HG03097 (cell line): ENCODE results near the gene SLC2A2.
"Not testable (repeated sequence)": the region's sequence is repeated elsewhere in the genome, so short reads cannot be mapped to it uniquely, and the experiment has no call there.

Experiments used
- ATAC-seq: cut with Tn5 transposase; IDR thresholded peaks from one replicate; pipeline ENCODE4 v1.9.1; 2021; ENCODE audit not compliant: unreplicated experiment, low FRiP score

SLC2A2 gene

DNA sequence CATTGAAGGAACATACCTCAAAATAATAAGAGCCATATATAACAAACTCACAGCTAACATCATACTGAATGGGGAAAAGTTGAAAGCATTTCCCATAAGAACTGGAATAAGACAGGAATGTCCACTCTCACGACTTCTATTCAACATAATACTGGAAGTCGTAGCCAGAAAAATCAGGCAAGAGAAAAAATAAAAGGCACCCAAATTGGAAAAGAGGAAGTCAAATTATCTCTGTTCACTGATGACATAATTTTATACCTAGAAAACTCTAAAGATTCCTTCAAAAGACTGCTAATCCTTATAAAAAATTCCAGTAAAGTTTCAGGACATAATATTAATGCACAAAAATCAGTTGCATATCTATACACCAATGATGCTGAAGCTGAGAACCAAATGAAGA, 34.9 kb downstream of the SLC2A2 start:
- no peak for ATAC-seq

- no peak for ATAC-seq
Observed at GRCh38 chr3:170989100-170989648, 37.3 kb downstream of the SLC2A2 start.

DNA sequence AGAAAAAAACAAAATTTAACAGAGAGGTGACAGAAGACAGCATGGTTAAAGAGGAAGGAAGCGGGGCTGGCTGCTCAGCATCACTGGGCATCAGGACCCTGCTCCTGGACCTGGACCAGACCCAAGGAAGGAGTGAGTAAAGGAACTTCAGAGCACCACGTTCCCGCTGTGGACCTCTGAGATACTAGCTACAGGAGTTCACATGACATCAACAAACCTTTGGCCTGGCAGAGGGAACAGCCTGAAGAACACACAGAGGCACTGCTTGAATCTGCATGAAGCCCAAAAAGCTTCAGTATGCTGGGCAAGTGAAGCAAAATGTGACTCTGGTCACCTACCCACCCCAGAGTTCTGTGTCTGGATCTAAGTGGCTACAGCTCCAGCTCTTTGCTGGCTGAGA, 38.1 kb downstream of the SLC2A2 start:
- ATAC-seq: no peak

DNA sequence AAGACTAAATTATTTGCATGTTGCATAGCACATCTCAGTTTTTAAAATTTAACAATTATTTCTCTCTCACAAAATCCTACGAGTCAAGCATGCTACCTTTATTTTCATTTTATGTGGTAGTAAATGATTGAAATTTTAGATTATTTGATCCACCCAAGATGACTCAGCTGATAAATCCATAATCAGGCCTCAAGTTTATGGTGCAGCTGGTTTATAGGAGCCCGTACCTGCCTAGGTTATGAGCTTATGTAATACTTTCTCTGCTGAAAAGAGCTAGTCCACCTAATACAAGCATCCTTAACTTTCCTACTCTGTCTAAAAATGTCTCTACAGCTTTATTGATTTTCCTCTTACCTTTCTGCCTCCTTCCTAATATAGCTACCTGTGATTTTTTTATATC, 41.2 kb downstream of the SLC2A2 start:
- no peak for ATAC-seq

DNA sequence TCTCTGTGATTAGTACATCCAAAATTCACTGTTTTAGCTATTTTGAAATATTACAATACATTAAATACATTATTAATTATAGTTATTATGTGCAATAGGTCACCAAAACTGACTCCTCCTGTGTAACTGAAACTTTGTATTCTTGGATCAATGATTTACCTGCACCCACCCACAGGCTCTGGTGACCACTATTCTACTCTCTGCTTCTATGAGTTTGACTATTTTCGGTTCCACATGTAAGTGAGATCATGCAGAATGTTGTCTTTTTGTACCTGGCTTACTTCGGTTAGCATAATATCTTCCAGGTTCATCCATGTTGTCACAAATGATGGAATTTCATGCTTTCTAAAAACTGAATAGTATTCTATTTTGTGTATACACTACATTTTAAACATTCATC, 43.8 kb downstream of the SLC2A2 start:
- ATAC-seq: peak; percentile 99

DNA sequence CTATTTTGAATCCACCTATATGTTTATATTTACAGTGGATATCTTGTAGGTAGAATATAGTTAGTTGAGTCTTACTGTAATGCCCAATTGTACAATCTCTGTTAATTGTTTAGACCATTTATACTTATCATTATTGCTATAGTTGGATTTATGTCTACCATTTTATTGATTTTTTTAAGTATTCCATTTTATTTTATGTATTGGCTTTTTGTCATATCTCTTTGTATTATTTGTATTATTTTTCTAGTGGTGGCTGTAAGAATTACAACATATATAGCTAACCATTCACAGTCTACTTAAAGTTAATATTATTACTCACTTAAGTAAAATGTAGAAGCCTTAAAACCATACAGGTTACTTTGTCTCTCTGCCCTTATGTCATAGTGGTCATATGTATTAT, 46.1 kb downstream of the SLC2A2 start:
- no peak for ATAC-seq

- no peak for ATAC-seq
Observed at GRCh38 chr3:170977949-170978745, 48.4 kb downstream of the SLC2A2 start.

- ATAC-seq: no peak
Observed at GRCh38 chr3:170976190-170976519, 50.4 kb downstream of the SLC2A2 start.

- no peak for ATAC-seq
Observed at GRCh38 chr3:170975283-170976189, 51.0 kb downstream of the SLC2A2 start.

GRCh38 chr3:170974872-170975271, 51.6 kb downstream of the SLC2A2 start:
- ATAC-seq: no peak

- ATAC-seq: not testable (repeated sequence)
Observed at GRCh38 chr3:170972917-170973316, 53.6 kb downstream of the SLC2A2 start.

- no peak for ATAC-seq
Observed at GRCh38 chr3:170967126-170967525, 59.4 kb downstream of the SLC2A2 start.

- ATAC-seq: no peak
Observed at GRCh38 chr3:170966495-170966894, 60.0 kb downstream of the SLC2A2 start.

DNA sequence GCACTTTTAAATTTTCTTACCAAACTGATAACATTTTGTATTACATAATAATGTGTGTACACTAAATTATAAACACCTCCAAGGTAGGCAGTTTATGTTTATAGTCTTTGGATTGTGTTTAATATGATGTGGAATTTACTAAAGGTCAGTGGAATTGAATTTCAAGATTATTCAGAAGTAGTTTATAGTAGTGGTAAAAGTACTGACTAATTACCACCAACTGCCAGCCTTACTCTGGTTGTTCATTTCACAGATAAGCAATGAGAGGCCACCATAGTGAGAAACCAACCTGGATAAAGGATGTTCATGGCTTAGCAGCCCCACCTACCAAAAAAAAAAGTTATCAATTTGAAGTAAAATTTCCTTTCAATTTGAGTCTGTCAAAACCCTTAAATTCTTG, 64.1 kb downstream of the SLC2A2 start:
- no peak for ATAC-seq

DNA sequence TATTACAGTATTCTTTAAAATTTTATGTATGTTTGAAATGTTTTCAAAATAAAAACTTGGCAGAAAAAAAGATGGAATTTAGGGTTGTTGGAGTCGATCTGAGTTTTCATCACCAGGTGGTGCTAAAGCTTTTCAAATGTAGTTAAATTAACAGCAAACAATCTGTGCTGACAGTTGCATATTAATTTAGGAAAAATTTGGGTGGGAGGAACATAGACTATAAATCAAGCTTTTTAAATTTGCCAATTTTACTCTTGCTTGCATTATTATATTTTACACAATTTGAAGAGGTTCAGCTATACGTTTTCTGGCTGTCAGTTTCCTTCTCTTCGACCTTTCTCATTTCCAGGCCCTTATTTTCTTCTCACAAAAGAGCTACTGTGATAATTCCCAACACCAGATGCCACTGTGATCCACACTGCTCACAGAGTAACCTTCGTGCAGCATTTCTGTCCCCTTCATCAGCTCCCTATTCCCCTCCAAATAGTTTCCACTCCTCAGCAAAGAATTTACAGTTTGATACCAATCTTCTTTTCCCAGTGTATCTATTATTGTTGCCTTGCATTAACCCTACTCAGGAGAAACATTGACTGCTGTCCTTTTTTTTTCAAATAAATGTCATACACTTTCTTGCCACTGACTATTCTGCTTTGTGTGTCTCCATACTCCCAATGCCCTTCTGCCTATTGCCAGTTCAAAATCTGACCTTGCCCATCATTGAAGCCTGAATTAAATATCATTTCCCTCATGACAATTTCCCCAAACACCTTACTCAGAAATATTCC, 64.7 kb downstream of the SLC2A2 start:
- ATAC-seq: no peak

DNA sequence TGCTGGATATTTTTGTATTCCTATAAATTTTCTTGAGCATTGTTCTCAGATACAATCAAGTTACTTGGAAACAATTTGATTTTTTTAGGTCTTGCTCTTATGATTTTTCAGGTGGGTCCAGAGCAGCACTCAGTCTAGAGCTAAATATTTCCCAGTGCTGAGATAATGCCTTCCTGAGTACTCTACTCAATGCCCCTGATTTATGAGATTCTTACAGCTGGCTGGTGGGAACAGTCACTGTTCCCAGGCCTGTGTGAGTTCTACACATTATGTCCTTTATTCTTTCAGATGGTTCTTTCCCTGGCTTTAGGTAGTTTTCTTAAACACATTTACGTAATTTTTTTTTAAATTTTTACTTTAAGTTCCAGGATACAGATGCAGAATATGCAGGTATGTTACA, 67.1 kb downstream of the SLC2A2 start:
- ATAC-seq: no peak

DNA sequence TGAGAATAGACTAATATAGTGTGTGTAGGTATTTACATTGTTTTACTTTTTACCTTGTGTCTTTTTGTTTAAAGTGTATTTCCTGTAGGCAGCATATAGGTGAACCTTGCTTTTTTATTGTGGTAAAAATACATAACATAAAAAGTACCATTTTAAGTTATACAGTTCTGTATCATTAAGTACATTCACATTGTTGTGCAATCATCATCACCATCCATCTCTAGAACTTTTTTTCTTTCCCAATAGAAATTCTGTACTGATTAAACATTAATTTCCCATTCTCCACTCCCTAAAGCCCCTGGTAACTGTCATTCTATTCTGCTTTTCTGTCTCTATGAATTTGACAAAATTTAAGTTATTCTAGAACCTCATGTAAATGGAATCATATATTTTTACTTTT, 69.9 kb downstream of the SLC2A2 start:
- no peak for ATAC-seq

DNA sequence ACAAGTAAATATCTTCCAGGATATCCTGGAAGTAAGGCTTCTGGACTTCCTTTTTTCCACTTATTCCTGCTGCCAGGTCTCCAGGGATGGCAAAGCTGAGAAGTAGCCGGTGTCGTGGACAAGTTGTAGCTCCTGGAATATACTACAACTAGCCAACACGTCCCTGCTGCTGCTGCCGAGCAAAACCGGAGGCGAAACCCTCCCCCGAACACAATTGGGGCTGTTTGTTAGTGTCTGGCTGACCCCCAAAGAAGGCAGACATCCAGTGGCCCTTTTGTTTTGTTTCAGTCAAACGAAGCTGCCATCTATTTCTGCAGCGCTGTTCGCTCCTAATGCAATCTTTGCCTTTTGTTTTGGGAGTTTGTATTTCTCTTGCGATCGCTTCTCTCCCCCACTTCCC, 72.8 kb downstream of the SLC2A2 start:
- no peak for ATAC-seq

DNA sequence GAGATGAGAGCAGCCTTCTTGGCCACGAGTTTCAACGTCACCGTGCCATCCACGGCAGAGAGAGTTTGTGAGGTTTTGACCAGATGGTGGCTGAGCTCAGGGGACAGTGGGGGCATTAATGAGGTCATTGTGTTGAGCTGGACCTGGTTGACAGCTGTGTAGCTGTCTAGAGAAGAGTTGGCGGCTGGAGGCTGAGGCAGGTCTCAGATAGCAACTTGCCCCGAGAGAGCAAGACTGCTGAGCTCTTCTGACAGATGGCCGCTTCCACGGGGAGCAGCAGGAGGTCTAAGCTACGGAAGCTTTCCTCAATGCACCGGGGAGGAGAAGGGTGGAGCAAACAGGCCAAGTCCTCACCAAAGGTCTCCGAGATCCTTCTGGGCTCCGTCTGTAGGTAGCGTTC, 73.3 kb downstream of the SLC2A2 start:
- no peak for ATAC-seq

DNA sequence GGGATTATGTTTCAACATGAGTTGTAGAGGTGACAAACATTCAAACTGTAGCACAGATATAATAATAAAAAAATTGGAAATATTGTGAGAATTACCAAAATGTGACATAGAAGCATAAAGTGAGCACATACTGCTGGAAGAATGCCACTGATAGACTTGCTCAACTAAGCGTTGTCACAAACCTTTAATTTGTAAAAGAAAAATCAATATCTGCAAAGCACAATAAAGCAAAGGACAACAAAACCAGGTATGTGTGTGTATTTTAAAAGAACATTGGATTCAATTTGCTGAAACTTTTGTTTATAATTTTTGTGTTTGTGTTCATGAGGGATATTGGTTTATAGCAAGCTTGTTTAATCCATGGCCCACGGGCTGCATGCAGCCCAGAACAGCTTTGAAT, 77.3 kb downstream of the SLC2A2 start:
- no peak for ATAC-seq
